B cell (primary cell): ENCODE data around the gene FKBP15. TPM values are rescaled to one million over a fixed set of nuclear protein-coding genes. Genes with fewer than 3 reads are reported as not detected.

Experiments
- ATAC-seq: fragments of 200-7000 bp; cut with Tn5 transposase; one replicate; pipeline ENCODE4 v1.10.0; 2021; ENCODE audit warnings: low read depth, mild to moderate bottlenecking, moderate number of reproducible peaks, moderate library complexity
- CTCF ChIA-PET: fragments of 350-600 bp; sonication (Branson Sonifier 250); formaldehyde crosslinking; loops from one replicate; lab custom pipeline; 2021; ENCODE audit warnings: antibody characterized with exemption, inconsistent platforms; lab: Charles Lee
- POLR2A ChIA-PET: fragments of 350-600 bp; sonication (Branson Sonifier 250); formaldehyde crosslinking; loops from one replicate; lab custom pipeline; 2021; ENCODE audit warnings: antibody characterized with exemption; lab: Charles Lee
- DNase-seq: peaks from one replicate; pipeline ENCODE4 v3.0.0; 2013
- H2AFZ ChIP-seq: 2 replicates; pipeline ENCODE4 v1.6.1; 2012; ENCODE audit warnings: mild to moderate bottlenecking, low read depth, low read length; ENCODE audit not compliant: insufficient read depth, poor library complexity, severe bottlenecking
- H3K27ac ChIP-seq, 2 donors: 1 replicate in 1 of 2; 2 replicates in 1 of 2; pipeline ENCODE4 v1.5.1; 2012 to 2013; ENCODE audit warnings: low read length in 2 of 2, mild to moderate bottlenecking in 2 of 2, moderate library complexity in 1 of 2
- H3K27me3 ChIP-seq, 4 experiments: fragments of 200-600 bp in 1 of 4; sonication (generic) in 1 of 4; replicated peaks in 1 of 4; 1 replicate in 2 of 4; 2 replicates in 2 of 4; pipeline versions ENCODE4 v1.6.1 to v1.7.0; 2013 to 2016; ENCODE audit warnings: low read length in 3 of 4, mild to moderate bottlenecking in 2 of 4, mixed read lengths in 1 of 4, moderate library complexity in 1 of 4; ENCODE audit not compliant: insufficient read depth in 4 of 4, control insufficient read depth in 3 of 4; ENCODE audit errors: control extremely low read depth in 1 of 4
- H3K36me3 ChIP-seq, 2 experiments: replicated peaks in 1 of 2; 1 replicate in 1 of 2; 2 replicates in 1 of 2; pipeline versions ENCODE4 v1.6.1 to v1.7.1; 2013; ENCODE audit warnings: low read length in 1 of 2; ENCODE audit not compliant: insufficient read depth in 2 of 2, control insufficient read depth in 1 of 2; ENCODE audit errors: control extremely low read depth in 1 of 2, extremely low read depth in 1 of 2
- H3K4me1 ChIP-seq, 2 donors: fragments of 200-600 bp in 1 of 2; sonication (generic) in 1 of 2; 1 replicate in 1 of 2; 2 replicates in 1 of 2; pipeline versions ENCODE4 v1.5.1 to v1.6.1; 2013 to 2017; ENCODE audit warnings: low read length in 2 of 2; ENCODE audit not compliant: control insufficient read depth in 2 of 2, insufficient read depth in 2 of 2
- H3K4me2 ChIP-seq: replicated peaks from 2 replicates; pipeline ENCODE3; 2012; ENCODE audit warnings: mild to moderate bottlenecking, low read depth, low read length; ENCODE audit not compliant: poor library complexity, severe bottlenecking
- H3K4me3 ChIP-seq, 5 experiments: fragments of 200-600 bp in 1 of 5; sonication (generic) in 1 of 5; 1 replicate in 3 of 5; 2 replicates in 2 of 5; pipeline versions ENCODE4 v1.5.1 to v1.7.0; 2011 to 2016; ENCODE audit warnings: low read length in 4 of 5, mild to moderate bottlenecking in 4 of 5, low read depth in 2 of 5, control low read depth in 1 of 5, moderate library complexity in 1 of 5; ENCODE audit not compliant: insufficient read depth in 1 of 5; ENCODE audit errors: control extremely low read depth in 1 of 5, extremely low read depth in 1 of 5
- H3K79me2 ChIP-seq: fragments of 200-600 bp; sonication (generic); one replicate; pipeline ENCODE4 v1.6.0; 2016; ENCODE audit warnings: low read length; ENCODE audit not compliant: control insufficient read depth, insufficient read depth
- H3K9ac ChIP-seq: fragments of 200-600 bp; sonication (generic); 2 replicates; pipeline ENCODE4 v1.6.1; 2017; ENCODE audit warnings: mild to moderate bottlenecking, low read length, moderate library complexity
- H3K9me3 ChIP-seq, 3 donors: one replicate each; pipeline versions ENCODE4 v1.6.1 to v1.7.1; 2013; ENCODE audit warnings: low read length in 2 of 3; ENCODE audit not compliant: control insufficient read depth in 2 of 3, insufficient read depth in 1 of 3; ENCODE audit errors: control extremely low read depth in 1 of 3
- H4K20me1 ChIP-seq: 2 replicates; pipeline ENCODE4 v1.6.0; 2012; ENCODE audit warnings: mild to moderate bottlenecking, low read length; ENCODE audit not compliant: insufficient read depth, control insufficient read depth, poor library complexity, severe bottlenecking
- H3K27ac Mint-ChIP-seq: one replicate; pipeline ENCODE4 v1.8.0; 2021; ENCODE audit warnings: mixed read lengths
- H3K27me3 Mint-ChIP-seq: one replicate; pipeline ENCODE4 v1.8.0; 2021; ENCODE audit warnings: mixed read lengths
- H3K4me1 Mint-ChIP-seq: one replicate; pipeline ENCODE4 v1.8.0; 2021; ENCODE audit warnings: mixed read lengths
- H3K4me3 Mint-ChIP-seq: one replicate; pipeline ENCODE4 v1.8.0; 2021; ENCODE audit warnings: mixed read lengths
- H3K9me3 Mint-ChIP-seq: one replicate; pipeline ENCODE4 v1.8.0; 2022; ENCODE audit warnings: mixed read lengths; ENCODE audit not compliant: insufficient read depth
- CTCF ChIP-seq: fragments of 200-600 bp; IDR thresholded peaks from one replicate; pipeline ENCODE4 v1.8.0; 2022; ENCODE audit warnings: antibody characterized with exemption, mild to moderate bottlenecking
- EZH2 ChIP-seq: IDR thresholded peaks from 2 replicates; pipeline ENCODE4 v1.6.1; 2012; ENCODE audit warnings: borderline replicate concordance, low read depth, mild to moderate bottlenecking, moderate library complexity, low read length; ENCODE audit not compliant: insufficient read depth, poor library complexity, severe bottlenecking
- WGBS: methylation state at CpG from one replicate; pipeline ENCODE4 v1.1.5; 2013; ENCODE audit warnings: missing lambda C conversion rate; ENCODE audit not compliant: insufficient coverage; 5-methylcytosine and 5-hydroxymethylcytosine counted together
- intact Hi-C: fragments of 100-400 bp; cut with micrococcal nuclease; formaldehyde crosslinking; loops from one replicate; pipeline ENCODE4 v1.10.0; 2022
- polyA plus RNA-seq: library from polyadenylated mRNA; depleted of rRNA; stranded (reverse); fragments of >200 nt; gene quantifications from 2 replicates; pipeline ENCODE4 v1.2.3, GENCODE V29; 2012
- total RNA-seq, 2 donors: library from RNA; stranded (reverse); fragments of 120-200 nt in 1 of 2; gene quantifications; 1 replicate in 1 of 2; 2 replicates in 1 of 2; pipeline versions ENCODE4 v1.2.3 to v1.2.4, GENCODE V29; 2013 to 2022

FKBP15 gene
- total and polyA plus RNA-seq, 2 donors (not counting 1 experiment from before 2014, with no cell fraction given) = 21.1 to 40.6 TPM

- 98% methylated on average over 8 of the region's 9 CpGs for WGBS
- H2AFZ ChIP-seq = no peak overlapping the region
- DNase-seq = no peak
Measured at GRCh38 chr9:113187929-113188595, 33.0 kb downstream of the FKBP15 start.

More at GRCh38 chr9:113187929-113188595, 33.0 kb downstream of the FKBP15 start:
- Histone ChIP-seq H3K4me1 (no peaks in the 10 kb centered on the region), H3K9ac (no peak overlapping the region), H3K4me3 (peak overlapping the region in 1 of 5 experiments; percentile 3), H4K20me1 (no peaks in the 10 kb centered on the region), H3K27me3 (no peaks in the 10 kb centered on the region), H3K79me2 (no peaks in the 10 kb centered on the region), H3K9me3 (no peaks in the 10 kb centered on the region), H3K36me3 (peaks cover 26 to 89% of the 10 kb centered on the region in 2 experiments), H3K27ac (no peak overlapping the region), H3K4me2 (no peak overlapping the region)
- TF ChIP-seq CTCF (no peak), EZH2 (no peak)
- no peak overlapping the region for H3K4me3 Mint-ChIP-seq
- CTCF ChIA-PET = no interaction called here
- no peak overlapping the region for H3K27ac Mint-ChIP-seq
- POLR2A ChIA-PET = no interaction called here
- no peaks in the 10 kb centered on the region for H3K9me3 Mint-ChIP-seq
- intact Hi-C loops = no loop called here
- no peak for ATAC-seq
- no peaks in the 10 kb centered on the region for H3K27me3 Mint-ChIP-seq
- no peaks in the 10 kb centered on the region for H3K4me1 Mint-ChIP-seq
